C4-2B (cell line): ENCODE data around the gene TPCN1.

ENCODE experiments used
- ZFX ChIP-seq: fragments of 450-650 bp; IDR thresholded peaks from 2 replicates; pipeline ENCODE4 v1.6.1; 2017
- TF ChIP-seq, protein P1 (sequence below): fragments of 450-650 bp; conservative IDR thresholded peaks from 2 replicates; pipeline ENCODE4 v1.5.1; 2017; ENCODE audit warnings: mild to moderate bottlenecking

DNA sequence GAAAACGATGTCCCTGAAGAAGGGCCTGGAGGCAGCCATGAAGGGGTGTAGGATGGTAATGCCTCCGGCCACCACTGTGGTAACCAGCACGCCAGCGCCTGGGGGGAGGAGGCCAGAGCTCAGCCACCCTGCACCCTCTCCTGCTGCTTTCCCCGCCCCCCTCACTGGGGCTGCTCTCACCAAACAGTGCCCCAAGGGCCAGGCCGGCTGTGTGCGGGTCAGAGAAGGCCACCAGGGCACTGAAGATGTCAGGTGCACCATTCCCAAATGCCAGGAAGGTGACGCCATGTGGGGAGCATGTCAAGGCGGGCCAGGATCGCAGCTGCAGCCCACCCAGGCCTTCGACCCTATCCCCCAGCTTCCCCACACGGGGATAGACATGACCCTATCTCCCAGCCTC is 99.1 kb downstream of the TPCN1 start:
- TF ChIP-seq, protein P1, sequence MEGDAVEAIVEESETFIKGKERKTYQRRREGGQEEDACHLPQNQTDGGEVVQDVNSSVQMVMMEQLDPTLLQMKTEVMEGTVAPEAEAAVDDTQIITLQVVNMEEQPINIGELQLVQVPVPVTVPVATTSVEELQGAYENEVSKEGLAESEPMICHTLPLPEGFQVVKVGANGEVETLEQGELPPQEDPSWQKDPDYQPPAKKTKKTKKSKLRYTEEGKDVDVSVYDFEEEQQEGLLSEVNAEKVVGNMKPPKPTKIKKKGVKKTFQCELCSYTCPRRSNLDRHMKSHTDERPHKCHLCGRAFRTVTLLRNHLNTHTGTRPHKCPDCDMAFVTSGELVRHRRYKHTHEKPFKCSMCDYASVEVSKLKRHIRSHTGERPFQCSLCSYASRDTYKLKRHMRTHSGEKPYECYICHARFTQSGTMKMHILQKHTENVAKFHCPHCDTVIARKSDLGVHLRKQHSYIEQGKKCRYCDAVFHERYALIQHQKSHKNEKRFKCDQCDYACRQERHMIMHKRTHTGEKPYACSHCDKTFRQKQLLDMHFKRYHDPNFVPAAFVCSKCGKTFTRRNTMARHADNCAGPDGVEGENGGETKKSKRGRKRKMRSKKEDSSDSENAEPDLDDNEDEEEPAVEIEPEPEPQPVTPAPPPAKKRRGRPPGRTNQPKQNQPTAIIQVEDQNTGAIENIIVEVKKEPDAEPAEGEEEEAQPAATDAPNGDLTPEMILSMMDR = no peak
- TF ChIP-seq ZFX = no peak
